Raji (cell line): Measurements from ENCODE around the gene SAPCD2.

ENCODE experiments used
- POLR2A ChIP-seq: IDR thresholded peaks from 2 replicates; pipeline ENCODE4 v1.6.1; 2011; ENCODE audit warnings: low read depth, low read length, control low read depth; ENCODE audit not compliant: insufficient read depth

The SAPCD2 gene

GRCh38 chr9:137110147-137110910, 40.0 kb upstream of the SAPCD2 start:
- no peak for TF ChIP-seq POLR2A

DNA sequence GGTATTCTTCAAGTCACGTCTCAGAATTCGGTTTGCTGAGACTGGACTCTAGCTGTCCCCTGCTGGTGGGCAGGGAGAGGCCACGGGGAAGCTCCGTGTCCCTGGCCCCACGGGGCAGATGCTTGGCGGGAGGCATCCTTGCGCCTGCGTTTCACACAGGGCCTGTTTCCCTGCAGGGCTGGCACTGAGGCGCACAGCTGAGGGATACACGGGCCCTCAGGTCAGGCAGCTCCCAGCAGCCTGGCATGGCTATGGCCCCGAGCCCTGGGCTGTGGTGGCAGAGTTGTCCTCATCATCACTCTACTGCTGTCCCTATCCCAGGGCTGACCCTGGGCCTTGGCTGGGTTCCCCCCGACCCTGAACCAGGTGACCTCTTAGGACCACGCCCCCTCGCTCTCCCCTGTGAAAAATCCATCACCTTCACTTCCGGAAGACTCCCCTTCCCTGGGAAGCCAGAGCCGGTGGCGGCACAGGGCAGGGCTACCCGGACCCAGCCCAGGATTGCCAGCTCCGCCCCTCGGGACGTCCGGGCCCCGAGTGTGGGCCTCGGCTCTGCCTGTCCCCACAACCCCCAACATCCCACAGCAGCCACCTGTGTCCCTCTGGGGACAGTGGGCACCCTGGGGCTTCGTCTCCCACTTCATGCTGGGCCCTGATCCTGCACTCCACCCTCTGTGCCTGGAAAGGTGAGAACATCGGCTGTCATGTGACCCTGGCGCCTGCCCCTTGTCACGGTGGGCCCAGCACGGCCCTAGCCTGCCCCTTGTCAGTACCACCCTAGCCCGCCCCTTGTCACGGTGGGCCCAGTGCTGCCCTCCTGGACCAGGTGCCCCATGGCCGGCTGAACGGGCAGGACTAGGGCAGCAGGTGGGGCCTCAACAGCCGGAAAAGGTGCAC, 39.1 kb upstream of the SAPCD2 start:
- TF ChIP-seq POLR2A = no peak

DNA sequence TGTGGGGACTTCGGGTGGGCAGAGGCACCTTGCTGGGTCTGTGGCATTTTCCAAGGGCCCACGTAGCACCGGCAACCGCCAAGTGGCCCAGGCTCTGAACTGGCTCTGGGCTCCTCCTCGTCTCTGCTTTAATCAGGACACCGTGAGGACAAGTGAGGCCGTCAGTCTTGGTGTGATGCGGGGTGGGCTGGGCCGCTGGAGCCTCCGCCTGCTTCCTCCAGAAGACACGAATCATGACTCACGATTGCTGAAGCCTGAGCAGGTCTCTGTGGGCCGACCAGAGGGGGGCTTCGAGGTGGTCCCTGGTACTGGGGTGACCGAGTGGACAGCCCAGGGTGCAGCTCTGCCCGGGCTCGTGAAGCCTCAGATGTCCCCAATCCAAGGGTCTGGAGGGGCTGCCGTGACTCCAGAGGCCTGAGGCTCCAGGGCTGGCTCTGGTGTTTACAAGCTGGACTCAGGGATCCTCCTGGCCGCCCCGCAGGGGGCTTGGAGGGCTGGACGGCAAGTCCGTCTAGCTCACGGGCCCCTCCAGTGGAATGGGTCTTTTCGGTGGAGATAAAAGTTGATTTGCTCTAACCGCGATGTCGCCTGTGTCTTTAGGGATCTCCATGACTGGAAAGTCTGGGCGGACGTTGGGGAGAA, 38.4 kb upstream of the SAPCD2 start:
- no peak for TF ChIP-seq POLR2A

- TF ChIP-seq POLR2A = no peak
Observed at GRCh38 chr9:137107982-137108381, 37.6 kb upstream of the SAPCD2 start.

DNA sequence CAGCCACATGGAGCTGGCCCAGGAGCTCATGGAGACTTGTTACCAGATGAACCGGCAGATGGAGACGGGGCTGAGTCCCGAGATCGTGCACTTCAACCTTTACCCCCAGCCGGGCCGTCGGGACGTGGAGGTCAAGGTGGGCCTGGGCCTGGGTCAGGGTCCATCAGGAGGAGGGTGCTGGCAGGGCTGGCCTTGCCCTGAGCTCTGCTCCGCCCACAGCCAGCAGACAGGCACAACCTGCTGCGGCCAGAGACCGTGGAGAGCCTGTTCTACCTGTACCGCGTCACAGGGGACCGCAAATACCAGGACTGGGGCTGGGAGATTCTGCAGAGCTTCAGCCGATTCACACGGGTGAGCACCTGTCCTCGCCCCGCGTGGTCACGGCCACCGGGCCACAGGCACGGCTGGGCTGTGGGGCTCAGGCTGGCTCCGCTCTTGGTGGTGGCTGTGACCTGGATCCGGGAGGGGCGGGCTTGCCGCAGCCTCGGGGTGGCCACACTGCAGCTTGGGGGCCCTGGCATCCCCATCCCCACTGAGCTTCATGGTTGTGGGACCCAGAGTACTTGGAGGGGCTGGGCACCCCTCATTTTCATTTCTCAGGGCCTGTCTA, 37.1 kb upstream of the SAPCD2 start:
- TF ChIP-seq POLR2A = no peak; the same call in 1 of the 2 replicates

- TF ChIP-seq POLR2A = no peak; the same call in 1 of the 2 replicates
Observed at GRCh38 chr9:137106662-137107250, 36.4 kb upstream of the SAPCD2 start.

GRCh38 chr9:137105814-137106661, 35.7 kb upstream of the SAPCD2 start:
- TF ChIP-seq POLR2A = no peak

DNA sequence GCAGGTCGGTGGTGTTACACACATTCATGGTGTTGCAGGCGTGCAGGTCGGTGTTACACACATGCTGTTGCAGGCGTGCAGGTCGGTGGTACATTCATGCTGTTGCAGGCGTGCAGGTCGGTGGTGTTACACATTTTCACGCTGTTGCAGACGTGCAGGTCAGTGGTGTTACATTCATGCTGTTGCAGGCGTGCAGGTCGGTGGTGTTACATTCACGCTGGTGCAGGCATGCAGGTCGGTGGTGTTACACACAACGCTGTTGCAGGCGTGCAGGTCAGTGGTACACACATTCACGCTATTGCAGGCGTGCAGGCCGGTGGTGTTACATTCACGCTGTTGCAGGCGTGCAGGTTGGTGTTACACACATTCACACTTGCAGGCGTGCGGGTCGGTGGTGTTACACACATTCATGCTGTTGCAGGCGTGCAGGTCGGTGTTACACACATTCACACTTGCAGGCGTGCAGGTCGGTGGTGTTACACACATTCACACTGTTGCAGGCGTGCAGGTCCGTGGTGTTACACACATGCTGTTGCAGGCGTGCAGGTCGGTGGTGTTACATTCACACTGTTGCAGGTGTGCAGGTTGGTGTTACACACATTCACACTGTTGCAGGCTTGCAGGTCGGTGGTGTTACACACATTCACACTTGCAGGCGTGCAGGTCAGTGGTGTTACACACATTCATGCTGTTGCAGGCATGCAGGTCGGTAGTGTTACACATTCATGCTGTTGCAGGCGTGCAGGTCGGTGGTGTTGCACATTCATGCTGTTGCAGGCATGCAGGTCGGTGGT, 33.0 kb upstream of the SAPCD2 start:
- TF ChIP-seq POLR2A = no peak

DNA sequence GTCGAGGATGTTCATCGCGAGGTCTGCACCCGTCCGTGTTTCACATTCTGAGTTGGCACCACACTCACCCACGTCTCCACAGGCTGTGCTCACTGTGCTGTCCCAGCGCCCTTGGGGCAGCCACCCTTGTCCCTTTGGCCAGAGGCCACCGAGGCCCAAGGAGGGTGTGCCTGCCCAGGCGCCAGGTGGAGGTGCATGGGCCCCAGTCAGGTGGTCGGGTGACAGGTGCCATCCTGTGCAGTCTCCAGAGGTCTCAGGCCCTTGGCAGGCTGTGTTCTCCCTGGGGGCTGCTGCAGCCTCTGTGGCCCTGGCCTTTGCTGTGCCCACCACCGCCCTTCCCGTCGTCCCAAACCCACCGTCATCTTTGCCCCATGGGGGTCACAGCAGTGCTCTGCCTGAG, 28.9 kb upstream of the SAPCD2 start:
- no peak for TF ChIP-seq POLR2A

GRCh38 chr9:137097761-137098462, 27.6 kb upstream of the SAPCD2 start:
- no peak for TF ChIP-seq POLR2A

GRCh38 chr9:137096785-137097546, 26.6 kb upstream of the SAPCD2 start:
- TF ChIP-seq POLR2A = no peak
